HS-5 (cell line): Measurements from ENCODE around the gene ARSI.

Experiments used
- DNase-seq: peaks from one replicate; pipeline ENCODE4 v3.0.0-alpha.2; 2012; ENCODE audit warnings: low read depth

The ARSI gene

DNA sequence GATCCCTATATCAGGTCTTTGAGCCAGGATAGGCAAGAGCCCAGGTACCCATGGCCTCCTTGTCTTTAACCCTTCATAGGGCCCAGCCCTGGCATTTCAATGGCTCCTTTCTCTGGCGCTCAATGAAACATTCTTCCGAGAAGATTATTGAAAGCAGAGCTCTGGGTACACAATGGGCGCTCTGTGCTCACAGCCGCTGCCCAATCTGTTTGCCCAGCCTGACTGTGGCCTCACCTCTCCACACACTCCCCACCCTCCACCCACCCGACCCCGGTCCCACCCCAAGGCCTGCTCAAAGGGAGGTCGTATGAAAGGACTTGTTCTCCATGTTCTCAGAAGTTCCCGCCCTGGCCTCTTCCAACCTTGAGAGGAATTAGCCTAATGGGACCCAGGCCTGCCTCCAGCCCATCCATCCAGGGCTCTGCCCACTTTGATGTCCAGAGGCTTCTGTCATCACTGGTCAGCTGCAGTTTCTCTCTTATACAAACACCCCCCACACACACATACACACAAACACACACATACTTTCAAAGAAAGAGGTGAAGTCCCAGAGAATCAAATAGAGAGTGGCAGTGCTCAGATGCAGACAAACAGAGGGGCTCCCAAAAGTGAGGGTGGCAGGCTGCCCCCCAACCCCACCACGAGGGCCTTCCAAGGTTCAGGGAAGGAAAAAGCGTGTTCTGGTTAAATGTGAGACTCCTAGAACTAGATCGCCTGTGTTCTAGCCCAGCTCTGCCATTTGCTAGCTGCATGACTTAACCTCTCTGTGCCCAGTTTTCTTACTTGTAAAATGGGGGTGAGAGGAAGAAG, 5.1 kb upstream of the ARSI start:
- DNase-seq, result no peak

DNA sequence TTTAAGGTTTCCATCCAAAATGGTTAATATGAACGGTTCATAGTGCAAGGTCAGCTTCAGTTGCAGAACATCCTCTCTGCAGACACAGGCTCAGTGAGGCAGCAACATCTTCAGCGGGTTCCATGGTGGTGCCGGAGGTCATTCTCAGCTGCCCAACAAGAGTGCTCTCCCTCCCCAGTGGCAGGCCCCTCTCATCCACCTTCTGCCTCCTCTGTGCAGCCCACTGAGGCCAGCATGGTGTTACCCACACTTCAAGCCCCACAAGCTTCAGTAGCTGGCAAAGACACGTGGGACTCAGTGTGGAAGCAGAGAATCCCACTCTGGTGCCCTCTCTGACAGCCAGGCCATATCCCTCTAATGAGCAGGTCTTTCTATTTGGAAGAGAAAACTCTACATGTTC, 4.1 kb upstream of the ARSI start:
- DNase-seq, result no peak

DNA sequence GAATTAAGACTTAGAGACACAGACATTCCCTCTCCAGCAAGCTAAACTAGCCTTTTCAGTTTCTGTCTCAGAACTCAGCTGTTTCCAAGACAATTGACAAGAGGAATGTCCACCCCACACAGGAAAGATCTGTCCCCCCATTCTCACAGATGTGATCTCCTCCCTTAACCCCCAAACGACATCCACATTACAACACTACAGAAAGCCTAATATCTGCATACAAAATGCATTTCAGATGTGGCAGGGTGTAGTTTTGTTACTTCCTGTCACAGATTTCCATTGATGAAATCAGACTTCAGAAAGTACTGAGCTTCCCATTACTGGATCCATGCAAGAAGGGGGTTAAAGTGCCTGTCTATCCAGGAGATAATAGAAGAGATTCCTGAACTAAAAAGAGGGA, 2.9 kb upstream of the ARSI start:
- DNase-seq, result no peak

DNA sequence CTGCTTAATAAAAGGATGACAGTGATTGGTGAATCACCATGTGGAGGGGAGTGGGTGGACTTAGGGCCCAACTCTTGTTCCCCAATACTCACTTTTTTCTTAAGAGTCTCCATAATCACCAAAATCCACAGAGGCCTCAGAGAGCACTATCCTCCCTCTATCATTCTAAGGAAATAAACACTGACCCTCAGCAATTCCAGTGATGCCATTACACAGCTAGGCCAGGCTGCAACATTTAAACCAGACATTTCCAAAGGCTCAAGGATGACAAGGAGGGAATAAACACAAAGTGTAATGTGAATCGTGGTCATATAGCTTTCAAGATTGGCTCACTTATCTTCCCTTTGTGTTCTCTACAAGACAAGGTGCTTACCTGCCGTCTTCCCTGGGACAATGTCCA, 2.4 kb upstream of the ARSI start:
- no peak for DNase-seq

DNA sequence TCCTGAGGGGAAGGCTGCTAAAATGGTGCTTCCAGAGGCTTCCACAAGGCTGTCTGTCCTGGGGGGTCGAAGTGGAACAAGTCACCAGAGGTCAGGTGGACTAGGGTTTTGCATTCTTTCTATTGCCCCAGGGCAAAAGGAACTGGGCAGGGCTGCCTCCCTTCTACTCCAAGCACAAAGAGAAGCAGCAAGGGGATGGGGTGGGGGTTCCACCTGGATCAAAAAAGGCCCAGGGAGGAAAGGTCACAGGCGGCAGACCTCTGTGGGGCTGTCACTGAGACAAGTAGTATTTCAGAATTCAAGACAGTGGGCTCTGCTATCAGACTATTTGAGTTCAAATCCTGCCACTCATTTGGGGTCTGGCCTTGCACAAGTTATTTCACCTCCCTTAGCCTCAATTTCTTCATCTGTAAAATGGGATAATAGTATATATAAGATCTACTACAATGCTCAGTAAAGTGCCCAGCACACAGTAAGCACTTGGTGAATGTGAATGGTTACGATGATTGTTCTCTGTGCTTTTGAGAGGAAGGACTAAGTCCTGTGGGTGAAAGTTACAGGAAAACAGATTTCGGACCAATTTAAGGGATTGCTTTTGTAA, 1.9 kb upstream of the ARSI start:
- no peak for DNase-seq

DNA sequence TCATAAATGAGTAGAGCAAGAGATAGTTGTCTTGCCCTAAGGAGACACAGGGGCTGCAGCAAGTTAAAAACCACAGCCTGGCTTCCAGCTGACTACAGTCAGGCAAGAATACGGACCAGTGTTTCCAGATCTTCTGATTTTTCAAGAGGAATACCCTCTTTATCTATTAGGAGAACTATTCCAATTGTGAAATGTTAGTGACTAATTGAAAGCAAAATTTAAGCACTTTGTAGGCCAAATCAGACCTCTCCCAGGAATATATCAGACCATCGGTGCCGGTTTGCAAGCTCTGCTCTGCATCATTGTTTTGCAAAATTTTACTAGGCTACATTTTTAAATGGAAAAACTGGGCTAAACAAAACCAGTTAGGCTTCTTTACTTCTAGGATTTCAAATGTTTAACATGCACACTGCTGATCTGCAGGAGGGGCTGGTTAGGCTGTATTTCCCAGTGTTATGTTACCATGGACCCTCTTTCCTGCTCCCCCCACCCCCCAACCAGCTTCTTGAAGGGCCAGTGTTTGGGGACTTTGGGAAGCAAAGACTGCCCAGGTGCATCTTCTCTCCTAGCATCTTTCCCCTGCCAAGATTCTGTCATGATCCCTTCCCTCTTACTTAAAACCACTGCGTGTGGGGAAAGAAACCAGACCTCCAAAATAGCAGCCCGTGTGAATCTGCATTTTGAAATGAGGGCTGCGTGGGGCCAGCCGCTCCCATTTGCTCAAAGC, 1.1 kb upstream of the ARSI start:
- DNase-seq, result no peak

DNA sequence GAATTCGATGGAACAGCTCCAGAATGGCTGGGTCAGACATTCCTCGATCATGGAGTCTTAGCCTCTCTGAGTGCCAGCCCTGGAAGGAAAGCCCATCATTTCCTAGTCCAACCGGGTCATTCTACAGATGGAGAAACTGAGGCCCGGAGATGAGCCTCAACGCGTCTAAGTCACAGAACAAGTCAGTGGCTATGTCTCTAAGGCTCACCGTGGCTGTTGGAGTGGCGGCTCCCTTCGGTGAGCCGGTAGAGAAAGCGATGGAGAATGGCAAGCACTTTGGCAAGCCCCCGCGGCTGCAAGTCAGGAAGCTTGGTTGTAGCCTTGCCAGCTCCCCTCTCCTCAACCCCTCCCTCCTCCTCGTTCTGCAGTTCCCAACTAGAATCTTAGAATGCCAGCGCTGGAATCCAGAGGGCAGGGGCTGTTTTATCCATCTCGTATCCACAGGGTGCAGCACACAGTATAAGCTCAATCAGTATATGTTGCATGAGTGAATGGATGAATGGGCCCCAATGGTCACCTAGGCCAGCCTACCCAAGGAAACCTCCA, 438 bp upstream of the ARSI start:
- no peak for DNase-seq

DNA sequence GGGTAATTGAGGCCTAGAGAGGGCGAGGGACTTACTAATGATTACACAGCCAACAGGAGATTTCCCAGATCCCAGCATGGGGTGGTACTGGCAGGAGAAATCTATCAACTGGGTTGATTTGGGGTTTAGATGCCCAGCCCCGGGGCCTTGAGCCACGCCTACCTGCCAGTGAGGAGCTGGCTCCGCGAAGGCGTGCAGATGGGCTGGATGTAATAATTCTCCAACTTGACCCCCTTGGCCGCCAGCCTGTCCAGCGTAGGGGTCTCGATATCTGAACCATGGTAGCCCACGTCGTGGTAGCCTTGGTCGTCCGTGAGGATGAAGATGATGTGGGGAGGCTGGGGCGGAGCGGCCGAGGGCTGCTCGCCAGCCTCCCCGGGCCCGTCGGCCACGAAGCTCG, 804 bp downstream of the ARSI start:
- no peak for DNase-seq

DNA sequence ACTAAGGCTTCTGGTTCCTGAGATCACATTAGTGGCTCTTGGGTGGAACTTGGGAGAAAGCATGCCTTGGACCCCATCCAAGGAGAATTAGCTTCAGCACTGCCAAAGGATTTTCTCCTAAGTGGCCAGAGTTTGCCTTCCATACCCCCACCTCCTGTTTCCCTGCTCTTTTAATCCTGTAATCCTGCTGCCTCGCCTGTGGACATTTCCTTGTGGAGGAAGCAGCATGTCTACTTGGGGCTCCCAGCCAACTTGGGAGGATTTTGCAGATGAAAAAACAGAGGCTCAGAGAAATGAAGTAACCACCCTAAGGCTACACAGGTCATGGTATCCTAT, 1.6 kb downstream of the ARSI start:
- no peak for DNase-seq

DNA sequence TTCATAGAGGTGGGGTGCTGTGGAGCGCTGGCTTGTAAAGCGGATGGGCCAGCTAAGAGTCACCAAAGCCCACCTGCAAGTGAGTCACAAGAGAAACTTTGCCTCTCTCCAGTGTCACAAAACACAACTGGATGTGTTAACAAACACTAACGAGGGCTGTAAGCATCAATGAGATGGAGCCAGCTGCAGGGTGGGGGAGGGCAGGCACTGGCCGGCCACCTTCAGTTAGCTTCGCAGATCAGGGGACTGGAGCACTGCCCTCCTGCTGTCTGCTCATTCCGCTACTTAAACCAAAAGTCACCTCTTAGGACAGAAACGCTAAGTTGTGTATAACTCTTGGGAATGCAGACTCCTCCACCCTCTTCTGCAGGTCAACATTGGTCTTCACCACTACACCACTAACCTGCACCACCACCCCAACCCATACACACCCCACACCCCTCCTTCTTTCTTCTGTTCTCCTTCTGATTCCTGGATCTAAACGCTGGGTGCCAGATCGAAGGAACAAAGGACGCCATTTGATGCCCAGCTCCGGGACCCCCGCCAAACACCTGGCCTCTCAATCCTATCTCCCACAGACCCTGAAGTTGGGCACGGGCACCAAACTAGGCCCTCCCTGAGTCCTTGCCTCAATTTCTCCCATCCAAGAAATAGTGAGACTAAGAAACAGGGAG, 2.1 kb downstream of the ARSI start:
- no peak for DNase-seq

DNA sequence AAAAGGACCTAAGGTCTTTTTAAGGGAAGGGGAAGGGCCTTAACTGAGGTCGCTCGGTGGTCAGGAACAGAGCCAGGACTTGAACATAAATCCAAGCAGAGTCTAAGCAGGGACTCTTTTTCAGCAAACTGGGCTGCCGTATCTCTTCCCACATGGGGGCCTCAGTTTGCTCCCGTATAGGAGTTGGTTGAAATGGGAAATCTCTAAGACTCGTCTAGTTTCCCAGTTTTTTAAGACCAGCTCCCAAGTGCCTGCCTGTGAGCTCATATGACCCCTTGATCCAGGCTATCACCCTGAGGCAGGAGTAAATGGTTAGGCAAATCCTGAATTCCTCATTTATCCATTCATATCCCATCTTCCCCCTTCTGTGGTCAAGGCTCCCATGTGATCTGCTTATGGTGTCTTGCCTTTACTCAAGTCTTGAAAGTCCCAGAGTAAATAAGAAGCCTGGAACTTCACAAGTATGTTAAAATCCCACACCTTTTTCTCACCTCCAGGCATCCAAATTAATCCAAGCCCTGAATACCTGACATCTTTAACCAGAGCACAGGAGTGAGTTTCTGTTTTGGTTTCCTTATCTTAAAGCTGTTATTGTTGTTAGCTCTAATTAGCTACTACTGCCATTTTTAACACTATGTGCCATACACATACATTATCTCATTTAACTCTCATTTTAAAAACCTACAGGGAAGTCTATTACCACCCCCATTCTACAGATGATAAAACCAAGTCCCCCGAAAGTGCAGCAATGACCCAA, 3.0 kb downstream of the ARSI start:
- no peak for DNase-seq

DNA sequence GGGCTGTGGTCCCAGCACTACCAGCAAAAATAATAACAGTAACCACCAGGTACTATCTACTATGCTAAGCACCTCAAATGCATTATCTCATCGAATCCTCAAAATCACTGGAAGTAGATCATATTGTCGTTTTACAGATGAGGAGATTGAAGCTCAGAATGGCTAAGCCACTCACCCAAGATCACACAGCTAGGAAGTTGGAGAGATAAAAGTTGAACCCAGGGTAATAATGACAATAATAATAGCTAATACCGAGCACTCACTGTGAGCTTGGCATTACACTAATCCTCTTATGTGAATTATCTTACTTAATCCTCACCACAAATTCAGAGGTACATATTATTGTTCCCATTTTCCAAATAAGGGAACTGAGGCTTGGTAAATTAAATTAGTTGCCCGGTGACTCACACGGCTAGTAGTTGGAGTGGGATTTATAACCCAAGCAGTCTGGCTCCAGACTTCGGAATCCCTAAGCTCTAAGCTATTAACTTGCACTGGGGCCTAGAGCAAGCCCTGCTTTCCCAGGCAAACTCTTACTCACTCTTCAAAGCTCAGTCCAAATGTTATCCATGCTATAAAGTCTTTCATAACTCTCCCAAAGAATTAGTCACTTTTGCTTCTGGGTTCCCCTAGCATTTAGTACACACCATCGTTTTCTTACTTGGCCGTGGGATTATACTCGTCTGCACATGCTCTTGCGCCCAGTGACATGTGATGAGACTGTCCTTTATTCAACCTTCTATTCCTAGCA, 3.8 kb downstream of the ARSI start:
- peak; percentile 86 for DNase-seq

DNA sequence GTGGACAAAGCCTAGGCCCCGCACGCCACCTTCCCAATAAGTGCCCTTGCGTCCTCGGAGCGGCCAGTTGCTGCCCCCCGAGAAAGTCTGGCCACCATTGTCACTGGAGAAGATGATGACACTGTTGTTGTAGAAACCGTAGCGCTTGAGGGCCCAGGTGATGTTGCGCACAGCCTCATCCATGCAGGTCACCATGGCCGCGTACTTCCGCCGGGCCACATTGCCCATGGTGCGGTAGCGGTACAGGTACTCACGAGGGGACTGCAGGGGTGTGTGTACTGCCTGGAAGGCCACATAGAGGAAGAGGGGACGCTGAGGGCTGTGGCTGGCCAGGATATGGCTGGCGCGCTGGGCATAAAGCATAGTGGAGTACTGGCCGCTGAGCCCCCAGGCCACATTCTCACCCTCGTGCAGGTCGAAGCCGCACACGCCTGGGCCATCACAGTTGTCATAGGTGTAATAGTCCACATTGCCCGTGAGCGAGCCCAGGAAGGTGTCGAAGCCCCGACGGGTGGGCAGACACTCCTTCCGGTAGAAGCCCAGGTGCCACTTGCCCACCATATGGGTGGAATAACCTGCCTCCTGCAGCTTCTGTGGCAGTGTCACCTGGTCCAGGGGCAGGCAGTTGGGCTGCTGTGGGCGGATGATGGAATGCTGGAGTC, 4.6 kb downstream of the ARSI start:
- no peak for DNase-seq

DNA sequence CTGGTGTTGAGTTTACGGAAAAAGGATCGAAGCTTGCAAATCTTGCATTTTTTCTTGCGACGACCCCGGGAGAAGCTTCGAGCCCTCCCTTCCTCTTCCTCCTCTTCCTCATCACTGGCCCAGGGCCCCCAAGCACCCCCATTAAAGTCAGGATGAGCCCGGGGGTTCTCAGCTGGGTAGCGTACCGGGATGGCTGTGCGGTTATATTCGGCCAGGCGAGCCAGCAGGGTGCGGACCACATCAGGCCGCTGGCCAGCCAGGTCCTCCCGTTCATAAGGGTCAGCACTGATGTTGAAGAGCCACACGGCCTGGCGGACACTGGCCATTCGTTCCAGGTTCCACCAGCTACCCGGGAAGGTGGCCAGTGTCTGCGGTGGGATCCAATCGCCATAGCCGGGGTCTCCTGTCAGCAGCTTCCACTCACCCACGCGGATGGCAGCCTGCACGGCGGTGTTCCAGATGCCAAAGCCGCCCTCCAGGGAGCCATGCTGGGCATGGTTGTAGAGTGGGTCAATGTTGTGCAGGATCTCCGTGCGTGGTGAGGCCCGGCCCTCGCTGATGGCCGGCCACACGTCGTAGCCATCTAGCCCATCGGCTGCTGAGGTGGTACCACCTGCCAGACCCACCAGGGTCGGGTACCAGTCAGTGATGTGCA, 5.3 kb downstream of the ARSI start:
- DNase-seq, result no peak

DNA sequence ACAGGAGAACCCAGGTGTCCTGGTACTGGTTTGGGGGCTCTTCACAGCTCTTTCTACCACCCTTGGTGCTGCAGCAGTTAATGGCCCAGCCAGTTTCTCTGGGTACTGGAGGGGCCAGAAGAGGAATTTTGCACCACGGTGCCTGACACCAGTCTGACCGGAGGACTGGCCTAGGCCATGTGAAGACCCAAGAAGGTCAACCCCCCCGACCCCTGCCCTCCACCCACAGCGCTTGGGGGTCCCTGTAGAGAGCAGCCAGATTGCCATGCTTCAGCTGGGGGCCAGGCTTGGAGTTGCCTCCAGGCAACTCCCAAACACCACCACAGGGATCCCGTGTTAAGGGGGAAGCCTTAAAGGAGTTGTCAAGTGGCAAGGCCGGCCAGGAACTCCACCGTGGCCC, 6.2 kb downstream of the ARSI start:
- DNase-seq, result no peak

DNA sequence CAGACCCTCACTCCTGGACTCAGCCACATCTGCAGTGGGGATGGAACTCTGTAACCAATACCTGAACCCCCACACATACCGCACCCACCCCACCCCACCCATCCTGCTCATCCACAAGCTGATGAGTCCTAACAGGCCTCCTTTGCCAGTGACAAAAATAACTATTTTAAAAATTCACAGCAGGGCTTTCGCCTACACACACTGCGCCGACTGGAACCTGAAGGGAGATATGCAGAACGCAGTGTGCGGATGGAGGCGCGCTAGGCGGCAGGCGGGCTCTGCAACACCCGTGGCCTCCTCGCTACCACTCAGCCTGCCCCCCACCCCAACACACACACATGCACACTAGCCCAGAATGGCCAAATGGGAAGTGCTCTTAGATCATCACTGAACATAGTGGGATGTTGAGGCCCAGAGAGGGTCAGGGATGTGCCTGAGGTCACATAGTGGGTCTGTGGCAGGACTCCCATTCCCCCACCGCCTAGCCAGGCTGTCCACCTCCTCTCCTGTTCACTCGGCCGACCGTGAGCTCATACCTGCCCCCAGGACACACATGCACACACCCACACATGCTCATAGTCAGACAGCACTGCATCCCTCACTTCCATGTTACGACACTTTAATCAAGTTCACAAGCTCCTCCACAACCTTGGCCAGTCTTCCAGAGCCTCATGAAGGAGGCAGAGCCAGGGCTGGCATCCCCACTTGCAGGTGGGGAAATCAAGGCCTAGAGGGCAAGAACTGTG, 6.8 kb downstream of the ARSI start:
- DNase-seq, result no peak

DNA sequence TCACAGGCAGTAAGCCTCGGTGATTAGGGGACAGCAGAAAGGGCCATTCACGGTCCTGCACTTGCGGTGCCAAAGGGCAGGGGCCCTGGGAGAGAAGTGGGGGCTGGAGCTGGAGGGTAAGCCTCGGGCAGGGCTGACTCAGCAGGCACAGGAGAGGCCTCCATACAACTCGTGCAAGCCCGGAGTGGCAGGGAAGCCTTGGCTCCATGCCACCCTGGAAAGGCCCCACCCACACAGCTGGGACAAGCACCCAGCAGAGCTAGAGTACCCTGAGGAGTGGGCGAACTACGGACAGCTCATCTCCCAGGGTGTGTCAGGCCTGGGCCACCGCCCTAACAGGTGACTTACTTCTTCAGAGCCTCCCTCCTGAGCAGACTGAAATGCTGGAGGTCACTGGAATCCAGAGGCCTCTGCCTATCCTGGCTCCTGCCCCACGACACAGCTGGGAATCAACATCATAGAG, 7.5 kb downstream of the ARSI start:
- DNase-seq, result no peak

DNA sequence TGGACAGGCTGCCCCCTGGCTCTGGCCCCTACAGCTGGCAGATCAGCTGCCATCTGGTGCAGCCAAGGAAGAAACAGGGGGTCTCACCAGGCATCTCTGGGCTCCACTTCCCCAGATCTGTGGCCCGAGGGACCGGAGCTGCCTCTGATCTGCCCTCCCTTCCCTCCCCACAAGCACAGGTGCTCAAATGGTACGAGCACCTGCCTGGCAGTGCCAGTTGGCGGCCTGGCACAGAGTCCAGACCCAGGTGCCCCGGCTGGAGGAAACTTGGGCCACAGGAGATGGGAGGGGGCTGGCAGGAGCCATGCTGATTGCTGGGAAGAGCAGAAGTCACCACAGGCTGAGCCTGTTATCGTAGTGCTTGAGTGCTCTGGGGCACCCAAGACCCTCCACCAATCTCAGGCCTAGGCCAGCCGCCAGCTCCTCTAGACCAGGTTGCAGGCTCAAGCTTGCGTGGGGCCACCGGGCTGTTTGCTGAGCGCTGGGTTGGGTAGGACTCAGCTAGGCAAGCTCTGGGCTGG, 8.1 kb downstream of the ARSI start:
- no peak for DNase-seq
